SK-N-SH treated with all-trans-retinoic acid at 6 μM for 48 hours (cell line): ENCODE data around the gene TRPM2.

Experiments used
- ARNTL ChIP-seq: fragments of 450-650 bp; formaldehyde crosslinking; IDR thresholded peaks from 2 replicates; pipeline ENCODE4 v1.5.0; 2020; ENCODE audit warnings: low read depth, mild to moderate bottlenecking, moderate library complexity, borderline replicate concordance
- PATZ1 ChIP-seq: fragments of 250-450 bp; sonication (Bioruptor Pico); IDR thresholded peaks from 2 replicates; pipeline ENCODE4 v1.8.0; 2020; ENCODE audit warnings: mild to moderate bottlenecking, moderate library complexity, borderline replicate concordance
- POU6F1 ChIP-seq: fragments of 250-450 bp; sonication (Bioruptor Pico); IDR thresholded peaks from 2 replicates; pipeline ENCODE4 v1.8.0; 2021; ENCODE audit warnings: low read depth, mild to moderate bottlenecking, moderate library complexity, borderline replicate concordance
- PPARA ChIP-seq: fragments of 250-450 bp; sonication (Bioruptor Pico); IDR thresholded peaks from 2 replicates; pipeline ENCODE4 v1.5.0; 2020; ENCODE audit warnings: mild to moderate bottlenecking, borderline replicate concordance
- ZNF8 ChIP-seq: fragments of 450-650 bp; formaldehyde crosslinking; IDR thresholded peaks from 2 replicates; pipeline ENCODE4 v1.5.0; 2020; ENCODE audit warnings: mild to moderate bottlenecking, moderate library complexity

DNA sequence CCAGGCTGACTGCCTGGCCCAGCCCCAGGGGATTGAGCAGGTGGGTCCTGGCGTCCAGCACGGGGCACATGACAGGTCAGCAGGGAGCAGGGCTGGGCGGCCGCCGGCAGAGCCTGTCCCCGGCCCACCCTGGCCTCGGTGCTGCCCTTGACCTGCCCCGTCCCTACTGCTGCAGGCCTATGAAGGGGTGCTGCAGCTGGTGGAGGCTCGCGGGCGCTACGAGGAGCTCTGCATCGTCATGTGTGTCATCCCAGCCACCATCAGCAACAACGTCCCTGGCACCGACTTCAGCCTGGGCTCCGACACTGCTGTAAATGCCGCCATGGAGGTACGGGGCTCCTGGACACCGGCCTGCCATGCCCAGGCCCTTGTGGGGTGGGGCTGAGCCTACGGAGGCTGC, 29.8 kb upstream of the TRPM2 start:
- TF ChIP-seq PPARA (no peak), ARNTL (CRISPR knock-in tag) (no peak), ZNF8 (CRISPR knock-in tag) (no peak), POU6F1 (no peak), PATZ1 (CRISPR knock-in tag) (no peak)
